B cell (primary cell): ENCODE data around the gene CNTN4. TPM values are rescaled to one million over a fixed set of nuclear protein-coding genes. Genes with fewer than 3 reads are reported as not detected.

Experiments used
- ATAC-seq: fragments of 200-7000 bp; cut with Tn5 transposase; one replicate; pipeline ENCODE4 v1.10.0; 2021; ENCODE audit warnings: low read depth, mild to moderate bottlenecking, moderate number of reproducible peaks, moderate library complexity
- CTCF ChIA-PET: fragments of 350-600 bp; sonication (Branson Sonifier 250); formaldehyde crosslinking; loops from one replicate; lab custom pipeline; 2021; ENCODE audit warnings: antibody characterized with exemption, inconsistent platforms; lab: Charles Lee
- POLR2A ChIA-PET: fragments of 350-600 bp; sonication (Branson Sonifier 250); formaldehyde crosslinking; loops from one replicate; lab custom pipeline; 2021; ENCODE audit warnings: antibody characterized with exemption; lab: Charles Lee
- DNase-seq: peaks from one replicate; pipeline ENCODE4 v3.0.0; 2013
- H2AFZ ChIP-seq: 2 replicates; pipeline ENCODE4 v1.6.1; 2012; ENCODE audit warnings: mild to moderate bottlenecking, low read depth, low read length; ENCODE audit not compliant: insufficient read depth, poor library complexity, severe bottlenecking
- H3K27ac ChIP-seq, 2 donors: 1 replicate in 1 of 2; 2 replicates in 1 of 2; pipeline ENCODE4 v1.5.1; 2012 to 2013; ENCODE audit warnings: low read length in 2 of 2, mild to moderate bottlenecking in 2 of 2, moderate library complexity in 1 of 2
- H3K27me3 ChIP-seq, 4 experiments: fragments of 200-600 bp in 1 of 4; sonication (generic) in 1 of 4; replicated peaks in 1 of 4; 1 replicate in 2 of 4; 2 replicates in 2 of 4; pipeline versions ENCODE4 v1.6.1 to v1.7.0; 2013 to 2016; ENCODE audit warnings: low read length in 3 of 4, mild to moderate bottlenecking in 2 of 4, mixed read lengths in 1 of 4, moderate library complexity in 1 of 4; ENCODE audit not compliant: insufficient read depth in 4 of 4, control insufficient read depth in 3 of 4; ENCODE audit errors: control extremely low read depth in 1 of 4
- H3K36me3 ChIP-seq, 2 experiments: replicated peaks in 1 of 2; 1 replicate in 1 of 2; 2 replicates in 1 of 2; pipeline versions ENCODE4 v1.6.1 to v1.7.1; 2013; ENCODE audit warnings: low read length in 1 of 2; ENCODE audit not compliant: insufficient read depth in 2 of 2, control insufficient read depth in 1 of 2; ENCODE audit errors: control extremely low read depth in 1 of 2, extremely low read depth in 1 of 2
- H3K4me1 ChIP-seq, 2 donors: fragments of 200-600 bp in 1 of 2; sonication (generic) in 1 of 2; 1 replicate in 1 of 2; 2 replicates in 1 of 2; pipeline versions ENCODE4 v1.5.1 to v1.6.1; 2013 to 2017; ENCODE audit warnings: low read length in 2 of 2; ENCODE audit not compliant: control insufficient read depth in 2 of 2, insufficient read depth in 2 of 2
- H3K4me2 ChIP-seq: replicated peaks from 2 replicates; pipeline ENCODE3; 2012; ENCODE audit warnings: mild to moderate bottlenecking, low read depth, low read length; ENCODE audit not compliant: poor library complexity, severe bottlenecking
- H3K4me3 ChIP-seq, 5 experiments: fragments of 200-600 bp in 1 of 5; sonication (generic) in 1 of 5; 1 replicate in 3 of 5; 2 replicates in 2 of 5; pipeline versions ENCODE4 v1.5.1 to v1.7.0; 2011 to 2016; ENCODE audit warnings: low read length in 4 of 5, mild to moderate bottlenecking in 4 of 5, low read depth in 2 of 5, control low read depth in 1 of 5, moderate library complexity in 1 of 5; ENCODE audit not compliant: insufficient read depth in 1 of 5; ENCODE audit errors: control extremely low read depth in 1 of 5, extremely low read depth in 1 of 5
- H3K79me2 ChIP-seq: fragments of 200-600 bp; sonication (generic); one replicate; pipeline ENCODE4 v1.6.0; 2016; ENCODE audit warnings: low read length; ENCODE audit not compliant: control insufficient read depth, insufficient read depth
- H3K9ac ChIP-seq: fragments of 200-600 bp; sonication (generic); 2 replicates; pipeline ENCODE4 v1.6.1; 2017; ENCODE audit warnings: mild to moderate bottlenecking, low read length, moderate library complexity
- H3K9me3 ChIP-seq, 3 donors: one replicate each; pipeline versions ENCODE4 v1.6.1 to v1.7.1; 2013; ENCODE audit warnings: low read length in 2 of 3; ENCODE audit not compliant: control insufficient read depth in 2 of 3, insufficient read depth in 1 of 3; ENCODE audit errors: control extremely low read depth in 1 of 3
- H4K20me1 ChIP-seq: 2 replicates; pipeline ENCODE4 v1.6.0; 2012; ENCODE audit warnings: mild to moderate bottlenecking, low read length; ENCODE audit not compliant: insufficient read depth, control insufficient read depth, poor library complexity, severe bottlenecking
- H3K27ac Mint-ChIP-seq: one replicate; pipeline ENCODE4 v1.8.0; 2021; ENCODE audit warnings: mixed read lengths
- H3K27me3 Mint-ChIP-seq: one replicate; pipeline ENCODE4 v1.8.0; 2021; ENCODE audit warnings: mixed read lengths
- H3K4me1 Mint-ChIP-seq: one replicate; pipeline ENCODE4 v1.8.0; 2021; ENCODE audit warnings: mixed read lengths
- H3K4me3 Mint-ChIP-seq: one replicate; pipeline ENCODE4 v1.8.0; 2021; ENCODE audit warnings: mixed read lengths
- H3K9me3 Mint-ChIP-seq: one replicate; pipeline ENCODE4 v1.8.0; 2022; ENCODE audit warnings: mixed read lengths; ENCODE audit not compliant: insufficient read depth
- EZH2 ChIP-seq: IDR thresholded peaks from 2 replicates; pipeline ENCODE4 v1.6.1; 2012; ENCODE audit warnings: borderline replicate concordance, low read depth, mild to moderate bottlenecking, moderate library complexity, low read length; ENCODE audit not compliant: insufficient read depth, poor library complexity, severe bottlenecking
- WGBS: methylation state at CpG from one replicate; pipeline ENCODE4 v1.1.5; 2013; ENCODE audit warnings: missing lambda C conversion rate; ENCODE audit not compliant: insufficient coverage; 5-methylcytosine and 5-hydroxymethylcytosine counted together
- intact Hi-C: fragments of 100-400 bp; cut with micrococcal nuclease; formaldehyde crosslinking; loops from one replicate; pipeline ENCODE4 v1.10.0; 2022
- polyA plus RNA-seq: library from polyadenylated mRNA; depleted of rRNA; stranded (reverse); fragments of >200 nt; gene quantifications from 2 replicates; pipeline ENCODE4 v1.2.3, GENCODE V29; 2012
- total RNA-seq, 2 donors: library from RNA; stranded (reverse); fragments of 120-200 nt in 1 of 2; gene quantifications; 1 replicate in 1 of 2; 2 replicates in 1 of 2; pipeline versions ENCODE4 v1.2.3 to v1.2.4, GENCODE V29; 2013 to 2022
- TF ChIP-seq, protein P1 (sequence below): fragments of 200-600 bp; IDR thresholded peaks from one replicate; pipeline ENCODE4 v1.8.0; 2022; ENCODE audit warnings: antibody characterized with exemption, mild to moderate bottlenecking

CNTN4 gene
- total and polyA plus RNA-seq, 2 donors (not counting 1 experiment from before 2014, with no cell fraction given) = 0.05 TPM; not detected in 1

GRCh38 chr3:2544212-2544611, 445.5 kb downstream of the CNTN4 start:
- H3K4me3 ChIP-seq = no peak overlapping the region
- no peak for ATAC-seq
- Mint-ChIP-seq H3K27me3 (no peaks in the 10 kb centered on the region), H3K4me1 (no peaks in the 10 kb centered on the region), H3K9me3 (peaks cover 9% of the 10 kb centered on the region), H3K27ac (no peak overlapping the region), H3K4me3 (no peak overlapping the region)
- ChIA-PET POLR2A (no interaction called here), CTCF (no interaction called here)
- no peaks in the 10 kb centered on the region for H3K36me3 ChIP-seq
- intact Hi-C loops = no loop called here
- no peaks in the 10 kb centered on the region for H3K27me3 ChIP-seq
- H2AFZ ChIP-seq = no peak overlapping the region
- no peak overlapping the region for H3K27ac ChIP-seq
- peaks cover 0 to 1% (median 0%) of the 10 kb centered on the region in 3 donors for H3K9me3 ChIP-seq
- no peak overlapping the region for H3K9ac ChIP-seq
- H3K4me2 ChIP-seq = no peak overlapping the region
- no peaks in the 10 kb centered on the region for H4K20me1 ChIP-seq
- no peaks in the 10 kb centered on the region for H3K79me2 ChIP-seq
- TF ChIP-seq, protein P1, sequence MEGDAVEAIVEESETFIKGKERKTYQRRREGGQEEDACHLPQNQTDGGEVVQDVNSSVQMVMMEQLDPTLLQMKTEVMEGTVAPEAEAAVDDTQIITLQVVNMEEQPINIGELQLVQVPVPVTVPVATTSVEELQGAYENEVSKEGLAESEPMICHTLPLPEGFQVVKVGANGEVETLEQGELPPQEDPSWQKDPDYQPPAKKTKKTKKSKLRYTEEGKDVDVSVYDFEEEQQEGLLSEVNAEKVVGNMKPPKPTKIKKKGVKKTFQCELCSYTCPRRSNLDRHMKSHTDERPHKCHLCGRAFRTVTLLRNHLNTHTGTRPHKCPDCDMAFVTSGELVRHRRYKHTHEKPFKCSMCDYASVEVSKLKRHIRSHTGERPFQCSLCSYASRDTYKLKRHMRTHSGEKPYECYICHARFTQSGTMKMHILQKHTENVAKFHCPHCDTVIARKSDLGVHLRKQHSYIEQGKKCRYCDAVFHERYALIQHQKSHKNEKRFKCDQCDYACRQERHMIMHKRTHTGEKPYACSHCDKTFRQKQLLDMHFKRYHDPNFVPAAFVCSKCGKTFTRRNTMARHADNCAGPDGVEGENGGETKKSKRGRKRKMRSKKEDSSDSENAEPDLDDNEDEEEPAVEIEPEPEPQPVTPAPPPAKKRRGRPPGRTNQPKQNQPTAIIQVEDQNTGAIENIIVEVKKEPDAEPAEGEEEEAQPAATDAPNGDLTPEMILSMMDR = no peak
- no CpG with 5 or more reads among the region's 2 CpGs for WGBS
- no peaks in the 10 kb centered on the region for H3K4me1 ChIP-seq
- no peak for DNase-seq

GRCh38 chr3:2544718-2545117, 446.1 kb downstream of the CNTN4 start:
- H3K4me1 Mint-ChIP-seq = no peaks in the 10 kb centered on the region
- H3K27me3 ChIP-seq = no peaks in the 10 kb centered on the region
- CTCF ChIA-PET = no interaction called here
- no peaks in the 10 kb centered on the region for H3K27me3 Mint-ChIP-seq
- no peak overlapping the region for H3K4me3 Mint-ChIP-seq
- H2AFZ ChIP-seq = no peak overlapping the region
- TF ChIP-seq, protein P1 = no peak
- no peak for TF ChIP-seq EZH2
- peaks cover 0 to 1% (median 0%) of the 10 kb centered on the region in 3 donors for H3K9me3 ChIP-seq
- H3K79me2 ChIP-seq = no peaks in the 10 kb centered on the region
- H3K4me2 ChIP-seq = no peak overlapping the region
- ATAC-seq (no peak), DNase-seq (no peak)
- peaks cover 9% of the 10 kb centered on the region for H3K9me3 Mint-ChIP-seq
- intact Hi-C loops = no loop called here
- no peaks in the 10 kb centered on the region for H3K36me3 ChIP-seq
- H3K27ac ChIP-seq = no peak overlapping the region
- no CpG with 5 or more reads among the region's 2 CpGs for WGBS
- H4K20me1 ChIP-seq = no peaks in the 10 kb centered on the region
- no peak overlapping the region for H3K4me3 ChIP-seq
- no peak overlapping the region for H3K27ac Mint-ChIP-seq
- POLR2A ChIA-PET = no interaction called here
- H3K9ac ChIP-seq = no peak overlapping the region
- H3K4me1 ChIP-seq = no peaks in the 10 kb centered on the region
